GM23338 (cell line): ENCODE data around the gene KRTAP8-1. TPM values are rescaled to one million over a fixed set of nuclear protein-coding genes. Genes with fewer than 3 reads are reported as not detected.

Source experiments
- ATAC-seq: fragments of 200-7000 bp; cut with Tn5 transposase; 3 replicates; pipeline ENCODE4 v1.9.1; 2020
- DNase-seq: peaks from one replicate; pipeline ENCODE4 v3.0.0-alpha.2; 2015; ENCODE audit warnings: low spot score
- H2AFZ ChIP-seq: fragments of 200-600 bp; sonication (generic); 2 replicates; pipeline ENCODE4 v1.8.0; 2016; ENCODE audit warnings: antibody characterized with exemption, mild to moderate bottlenecking, moderate library complexity
- H3F3A ChIP-seq: fragments of 200-600 bp; sonication (generic); replicated peaks from 2 replicates; pipeline ENCODE4 v1.8.0; 2017; ENCODE audit warnings: antibody characterized with exemption, mixed run types, low read depth
- H3K27ac ChIP-seq: fragments of 200-600 bp; sonication (generic); 2 replicates; pipeline ENCODE4 v1.6.1; 2016; ENCODE audit warnings: low read depth
- H3K27me3 ChIP-seq: fragments of 200-600 bp; sonication (generic); 2 replicates; pipeline ENCODE4 v1.8.0; 2016; ENCODE audit warnings: mild to moderate bottlenecking, mixed run types, moderate library complexity; ENCODE audit not compliant: insufficient read depth
- H3K36me3 ChIP-seq: fragments of 200-600 bp; sonication (generic); 2 replicates; pipeline ENCODE4 v1.8.0; 2016; ENCODE audit warnings: mild to moderate bottlenecking; ENCODE audit not compliant: insufficient read depth
- H3K4me1 ChIP-seq: fragments of 200-600 bp; sonication (generic); 2 replicates; pipeline ENCODE4 v1.8.0; 2016; ENCODE audit warnings: mild to moderate bottlenecking, moderate library complexity; ENCODE audit not compliant: insufficient read depth
- H3K4me2 ChIP-seq: fragments of 200-600 bp; sonication (generic); 2 replicates; pipeline ENCODE4 v1.7.1; 2017; ENCODE audit warnings: mixed run types
- H3K4me3 ChIP-seq: fragments of 200-600 bp; sonication (generic); 2 replicates; pipeline ENCODE4 v1.6.1; 2016; ENCODE audit warnings: mixed run types
- H3K79me2 ChIP-seq: fragments of 200-600 bp; sonication (generic); replicated peaks from 2 replicates; pipeline ENCODE4 v1.8.0; 2017; ENCODE audit warnings: mild to moderate bottlenecking; ENCODE audit not compliant: insufficient read depth
- H3K9me2 ChIP-seq: fragments of 200-600 bp; sonication (generic); 2 replicates; pipeline ENCODE4 v1.8.0; 2017; ENCODE audit not compliant: insufficient read depth
- H4K20me1 ChIP-seq: fragments of 200-600 bp; sonication (generic); replicated peaks from 2 replicates; pipeline ENCODE4 v1.8.0; 2017; ENCODE audit warnings: mild to moderate bottlenecking; ENCODE audit not compliant: insufficient read depth
- H3K27ac Mint-ChIP-seq: 2 replicates; pipeline ENCODE4 v1.8.0; 2020; ENCODE audit warnings: inconsistent platforms, mild to moderate bottlenecking, moderate library complexity, mixed read lengths
- H3K27me3 Mint-ChIP-seq: 3 replicates; pipeline ENCODE4 v1.8.0; 2022; ENCODE audit warnings: low read depth, mild to moderate bottlenecking, moderate library complexity, mixed read lengths, inconsistent platforms; ENCODE audit not compliant: insufficient read depth, poor library complexity
- H3K36me3 Mint-ChIP-seq: 3 replicates; pipeline ENCODE4 v1.8.0; 2021; ENCODE audit warnings: low read depth, mild to moderate bottlenecking, inconsistent platforms, moderate library complexity, mixed read lengths
- H3K4me1 Mint-ChIP-seq: 3 replicates; pipeline ENCODE4 v1.8.0; 2020; ENCODE audit warnings: mild to moderate bottlenecking, inconsistent platforms, mixed read lengths
- H3K4me3 Mint-ChIP-seq: 3 replicates; pipeline ENCODE4 v1.8.0; 2021; ENCODE audit warnings: moderate library complexity, mild to moderate bottlenecking, inconsistent platforms, mixed read lengths
- H3K9me3 Mint-ChIP-seq: 3 replicates; pipeline ENCODE4 v1.8.0; 2020; ENCODE audit warnings: moderate library complexity, mild to moderate bottlenecking, inconsistent platforms, mixed read lengths
- CREB1 ChIP-seq: fragments of 250-450 bp; sonication (Bioruptor Pico); IDR thresholded peaks from 2 replicates; pipeline ENCODE4 v1.5.0; 2020; ENCODE audit warnings: low read depth, mild to moderate bottlenecking, moderate library complexity
- CTCF ChIP-seq, 2 experiments: fragments of 200-600 bp in 1 of 2; sonication (generic) in 1 of 2; conservative IDR thresholded peaks; 2 replicates each; pipeline versions ENCODE4 v1.5.1 to v1.6.1; 2016 to 2017; ENCODE audit warnings: antibody characterized with exemption in 2 of 2, low read depth in 2 of 2, mild to moderate bottlenecking in 2 of 2, moderate library complexity in 1 of 2
- ETS1 ChIP-seq: IDR thresholded peaks from 2 replicates; pipeline ENCODE4 v1.6.1; 2016; ENCODE audit warnings: antibody characterized with exemption
- EZH2 ChIP-seq: fragments of 200-600 bp; sonication (generic); IDR thresholded peaks from one replicate; pipeline ENCODE4 v1.8.0; 2017; ENCODE audit warnings: antibody characterized with exemption, mild to moderate bottlenecking, low read depth; ENCODE audit not compliant: unreplicated experiment
- EZH2phosphoT487 ChIP-seq: fragments of 200-600 bp; sonication (generic); IDR thresholded peaks from one replicate; pipeline ENCODE4 v1.8.1; 2018; ENCODE audit warnings: antibody characterized with exemption; ENCODE audit not compliant: unreplicated experiment
- POLR2AphosphoS5 ChIP-seq: IDR thresholded peaks from 2 replicates; pipeline ENCODE4 v1.6.1; 2016; ENCODE audit warnings: antibody characterized with exemption, low read depth
- ZNF331 ChIP-seq: fragments of 250-450 bp; sonication (Bioruptor Pico); IDR thresholded peaks from 2 replicates; pipeline ENCODE4 v1.5.0; 2020; ENCODE audit warnings: low read depth, mild to moderate bottlenecking, moderate library complexity
- ZNF462 ChIP-seq: fragments of 250-450 bp; sonication (Bioruptor Pico); IDR thresholded peaks from 2 replicates; pipeline ENCODE4 v1.5.0; 2020; ENCODE audit warnings: mild to moderate bottlenecking, moderate library complexity
- polyA plus RNA-seq: library from polyadenylated mRNA; unstranded; fragments of >200 nt; fragmentation: Nextera tagmentation; extraction: Ambion mirVana; gene quantifications from 2 replicates; pipeline ENCODE4 v1.2.1, GENCODE V29; 2016
- total RNA-seq: library from RNA; depleted of rRNA; stranded (reverse); fragments of >200 nt; shearing (Covaris generic); gene quantifications from 2 replicates; pipeline ENCODE4 v1.2.3, GENCODE V29; 2014

KRTAP8-1 gene
- total and polyA plus RNA-seq, 2 experiments from 2014 or later = not detected

DNA sequence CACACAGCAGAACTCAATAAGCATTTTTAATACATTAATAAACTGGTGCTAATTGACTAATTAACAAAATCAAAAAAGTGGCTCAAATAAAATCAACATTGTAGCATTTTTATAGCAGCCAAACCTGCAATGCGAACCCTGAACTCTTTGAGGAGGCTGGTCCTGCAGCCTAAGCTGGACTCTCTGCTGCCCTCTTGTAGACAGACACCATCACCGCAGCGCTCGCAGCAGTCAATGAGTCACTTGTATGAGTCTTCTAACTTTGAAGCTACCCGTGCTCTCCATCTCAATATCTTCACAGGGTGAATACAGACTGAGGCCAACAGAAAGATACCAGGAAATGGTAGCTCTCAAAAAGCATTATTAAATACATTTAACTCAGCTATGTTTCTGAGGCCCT, 26.2 kb upstream of the KRTAP8-1 start:
- H3K36me3 ChIP-seq = no peaks in the 10 kb centered on the region
- Mint-ChIP-seq H3K9me3 (no peaks in the 10 kb centered on the region), H3K27ac (no peak overlapping the region), H3K4me3 (no peak overlapping the region), H3K4me1 (no peaks in the 10 kb centered on the region), H3K27me3 (no peaks in the 10 kb centered on the region), H3K36me3 (no peaks in the 10 kb centered on the region)
- H3K4me2 ChIP-seq = no peak overlapping the region
- peak; percentile 97 for ATAC-seq
- no peaks in the 10 kb centered on the region for H3F3A ChIP-seq
- TF ChIP-seq ZNF331 (CRISPR knock-in tag) = no peak
- no peak for TF ChIP-seq CREB1 (CRISPR knock-in tag)
- TF ChIP-seq ETS1 = no peak
- peak; percentile 73 to 74 for TF ChIP-seq CTCF (conservative IDR thresholded peaks at IDR 0.05; ENCODE audit: low read depth in 2 of 2)
- no peak for TF ChIP-seq ZNF462 (CRISPR knock-in tag)
- TF ChIP-seq EZH2 = no peak
- no peak for TF ChIP-seq POLR2AphosphoS5
- no peak for TF ChIP-seq EZH2phosphoT487
- H4K20me1 ChIP-seq = no peaks in the 10 kb centered on the region
- no peak overlapping the region for H3K4me3 ChIP-seq
- no peaks in the 10 kb centered on the region for H3K27me3 ChIP-seq
- no peaks in the 10 kb centered on the region for H3K79me2 ChIP-seq
- peaks cover 7% of the 10 kb centered on the region; the same call in 1 of the 2 replicates for H3K9me2 ChIP-seq
- H3K27ac ChIP-seq = no peak overlapping the region
- peak; percentile 82 for DNase-seq
- no peaks in the 10 kb centered on the region for H3K4me1 ChIP-seq
- H2AFZ ChIP-seq = no peak overlapping the region
